IPS-NIHi7 (cell line): ENCODE results near the gene PTPRD.
"Not testable (repeated sequence)": the region's sequence is repeated elsewhere in the genome, so short reads cannot be mapped to it uniquely, and the experiment has no call there.

Experiments
- DNase-seq: peaks from one replicate; pipeline ENCODE4 v3.0.0; 2012; ENCODE audit warnings: mixed read lengths; ENCODE audit errors: extremely low spot score

The PTPRD gene

GRCh38 chr9:9499546-9499945 lies 1113.3 kb downstream of the PTPRD start:
- DNase-seq: no peak

DNA sequence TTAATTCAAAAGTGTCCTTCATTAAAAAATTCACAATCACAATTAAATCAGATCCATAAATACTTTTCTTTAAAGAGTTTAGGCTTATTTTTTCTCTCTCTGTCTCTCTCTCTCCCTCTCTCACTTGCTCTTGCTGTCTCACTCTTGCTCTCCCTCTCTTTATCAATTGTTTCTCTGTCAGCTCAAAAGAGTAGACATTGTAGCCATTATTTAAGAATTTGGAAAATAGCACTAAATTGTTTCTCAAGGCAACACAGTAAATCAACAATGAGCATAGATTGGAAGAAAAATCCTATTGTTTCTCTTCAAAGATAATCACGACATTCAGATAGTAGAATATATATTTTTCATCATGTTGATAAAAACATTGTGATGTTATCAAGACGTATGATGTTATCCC lies 1114.0 kb downstream of the PTPRD start:
- DNase-seq: no peak

DNA sequence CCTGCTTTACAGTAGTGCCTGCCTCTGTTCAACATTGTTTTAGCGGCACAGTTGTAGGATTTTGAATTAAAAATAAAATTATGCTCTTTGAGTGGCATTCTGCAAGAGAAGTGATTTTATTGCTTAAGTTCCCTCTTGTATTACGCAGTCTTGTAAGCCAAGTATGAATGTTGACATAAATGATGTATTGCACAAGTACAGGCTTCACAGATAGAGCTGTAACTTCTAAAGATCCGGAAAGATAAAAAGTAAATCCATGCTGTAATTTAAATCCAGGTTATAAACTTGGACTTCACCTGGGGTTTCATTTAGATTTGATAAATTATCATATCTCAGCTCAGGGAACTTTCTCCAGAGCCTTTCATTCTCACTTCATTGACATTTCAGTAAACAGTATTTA lies 1114.7 kb downstream of the PTPRD start:
- DNase-seq: no peak

- DNase-seq: no peak
These were observed 1118.5 kb downstream of the PTPRD start for GRCh38 chr9:9494336-9494735.

DNA sequence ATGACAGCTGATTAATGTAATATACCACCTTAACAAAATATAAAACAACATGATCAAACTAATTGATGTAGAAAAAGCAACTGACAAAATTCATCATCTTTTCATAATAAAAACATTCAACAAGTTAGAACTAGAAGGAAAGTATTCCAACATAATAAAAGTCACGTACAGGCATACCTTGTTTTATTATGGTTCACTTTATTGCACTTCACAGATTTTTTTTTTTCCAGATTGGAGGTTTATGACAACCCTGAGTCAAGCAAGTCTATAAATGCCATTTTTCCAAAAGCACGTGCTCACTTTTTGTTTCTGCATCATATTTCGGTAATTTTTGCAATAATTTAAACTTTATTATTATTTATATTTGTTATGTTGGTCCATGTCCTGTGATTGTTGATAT lies 1120.3 kb downstream of the PTPRD start:
- no peak for DNase-seq

- DNase-seq: no peak
These were observed 1123.6 kb downstream of the PTPRD start for GRCh38 chr9:9489183-9489582.

GRCh38 chr9:9483175-9483574 lies 1129.6 kb downstream of the PTPRD start:
- DNase-seq: no peak

DNA sequence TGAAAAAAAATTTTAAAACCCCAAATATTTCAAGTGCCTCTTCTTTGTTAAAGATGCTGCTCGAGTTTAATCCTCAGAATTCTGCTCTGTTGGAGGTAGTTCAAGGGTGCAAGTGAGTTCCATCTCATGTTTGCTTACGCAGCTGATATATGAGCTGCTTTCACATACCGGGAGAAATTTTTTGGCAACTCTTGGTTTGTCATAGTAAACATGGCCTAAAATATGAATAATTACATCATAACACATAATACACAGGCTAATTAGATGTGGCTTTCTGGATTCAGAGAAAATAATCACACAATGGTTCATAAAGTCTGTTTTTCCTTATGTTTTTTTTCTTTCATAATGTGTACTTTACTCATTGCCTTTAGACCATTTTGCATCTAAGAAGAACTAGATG lies 1134.1 kb downstream of the PTPRD start:
- no peak for DNase-seq

DNA sequence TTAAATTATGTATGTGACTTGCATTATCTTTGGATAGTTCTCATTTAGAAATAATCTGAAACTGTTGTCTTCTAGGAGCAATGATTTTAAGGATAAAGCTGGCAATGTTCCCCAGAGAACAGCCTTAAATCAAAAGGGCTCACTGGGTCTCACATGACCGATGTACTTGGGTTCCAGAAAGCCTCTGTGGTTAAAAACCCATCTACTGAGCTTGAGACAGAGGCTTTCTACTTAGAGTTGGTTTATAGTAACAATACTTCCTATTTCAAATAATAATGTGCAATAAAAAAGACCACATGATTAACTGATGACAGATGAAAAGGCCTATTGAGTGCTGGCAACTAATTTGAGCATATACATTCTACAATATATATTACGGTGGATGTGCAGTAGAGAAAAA lies 1143.5 kb downstream of the PTPRD start:
- no peak for DNase-seq

- DNase-seq: not testable (repeated sequence)
These were observed 1170.9 kb downstream of the PTPRD start for GRCh38 chr9:9441874-9442273.

DNA sequence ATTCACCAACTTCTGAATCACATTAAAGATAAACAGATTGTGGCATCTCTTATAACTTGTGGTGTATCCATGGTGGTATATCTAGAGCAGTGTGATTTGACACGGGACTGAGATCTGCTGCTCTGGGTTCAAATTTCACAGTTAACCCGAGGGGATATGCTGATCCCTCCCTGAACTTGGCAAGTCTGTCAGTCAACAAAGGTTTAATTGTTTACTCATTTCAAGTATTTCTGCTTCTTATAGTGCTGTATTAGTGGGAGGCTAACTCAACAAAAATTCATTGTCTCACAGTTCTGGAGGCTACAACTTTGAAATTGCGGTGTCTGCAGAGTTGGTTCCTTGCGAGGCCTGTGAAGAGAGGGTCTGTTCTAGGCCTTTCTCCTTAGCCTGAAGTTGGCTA lies 1175.2 kb downstream of the PTPRD start:
- no peak for DNase-seq

DNA sequence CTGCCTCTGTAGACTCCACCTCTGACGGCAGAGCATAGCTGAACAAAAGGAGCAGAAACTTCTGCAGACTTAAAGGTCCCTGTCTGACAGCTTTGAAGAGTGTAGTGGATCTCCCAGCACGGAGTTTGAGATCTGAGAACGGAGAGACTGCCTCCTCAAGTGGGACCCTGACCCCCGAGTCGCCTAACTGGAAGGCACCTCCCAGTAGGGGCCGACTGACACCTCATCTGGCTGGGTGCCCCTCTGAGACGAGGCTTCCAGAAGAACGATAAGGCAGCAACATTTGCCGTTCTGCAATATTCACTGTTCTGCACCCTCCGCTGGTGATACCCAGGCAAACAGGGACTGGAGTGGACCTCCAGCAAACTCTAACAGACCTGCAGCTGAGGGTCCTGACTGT lies 1186.3 kb downstream of the PTPRD start:
- not testable (repeated sequence) for DNase-seq

DNA sequence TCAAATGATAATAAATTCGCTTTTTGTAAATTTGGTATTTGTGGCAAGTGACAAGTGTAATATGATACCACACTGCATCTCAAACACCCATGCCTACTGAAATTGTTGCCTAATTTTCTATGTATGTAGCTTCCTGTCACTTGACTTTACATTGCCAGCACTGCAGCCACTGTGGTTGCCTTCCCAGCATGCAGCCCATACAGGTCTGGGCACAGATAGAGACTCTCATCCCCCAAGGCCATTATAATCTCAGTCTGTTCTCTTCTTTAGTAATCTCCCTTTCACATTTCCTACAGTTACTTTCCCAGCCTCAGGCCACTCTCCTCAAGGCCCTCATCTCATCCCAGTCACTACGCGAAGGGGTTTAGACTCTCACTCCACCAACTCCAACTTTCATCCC lies 1200.6 kb downstream of the PTPRD start:
- DNase-seq: peak; percentile 15

GRCh38 chr9:9410736-9411135 lies 1202.1 kb downstream of the PTPRD start:
- no peak for DNase-seq

- DNase-seq: no peak
These were observed 1212.8 kb downstream of the PTPRD start for GRCh38 chr9:9399982-9400381.

DNA sequence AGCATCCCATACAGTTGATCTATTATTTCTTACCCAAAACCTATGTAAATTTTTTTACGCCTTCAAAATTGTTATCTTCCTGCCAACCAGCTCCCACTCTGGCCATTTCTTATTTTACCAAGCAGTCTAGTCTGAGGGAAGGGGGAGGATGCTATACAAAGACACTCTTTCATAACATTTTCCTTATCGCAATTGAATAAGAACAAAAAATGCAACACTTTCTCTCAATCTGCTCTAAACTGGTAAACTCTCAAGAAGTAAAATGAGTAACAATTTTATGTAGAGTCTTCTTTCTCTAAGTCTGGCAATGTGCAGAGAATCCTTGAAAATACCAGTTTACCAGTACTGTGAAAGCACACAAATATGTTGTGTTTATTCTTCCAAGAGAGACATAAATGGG lies 1216.3 kb downstream of the PTPRD start:
- no peak for DNase-seq

GRCh38 chr9:9395539-9395938 lies 1217.3 kb downstream of the PTPRD start:
- DNase-seq: no peak

DNA sequence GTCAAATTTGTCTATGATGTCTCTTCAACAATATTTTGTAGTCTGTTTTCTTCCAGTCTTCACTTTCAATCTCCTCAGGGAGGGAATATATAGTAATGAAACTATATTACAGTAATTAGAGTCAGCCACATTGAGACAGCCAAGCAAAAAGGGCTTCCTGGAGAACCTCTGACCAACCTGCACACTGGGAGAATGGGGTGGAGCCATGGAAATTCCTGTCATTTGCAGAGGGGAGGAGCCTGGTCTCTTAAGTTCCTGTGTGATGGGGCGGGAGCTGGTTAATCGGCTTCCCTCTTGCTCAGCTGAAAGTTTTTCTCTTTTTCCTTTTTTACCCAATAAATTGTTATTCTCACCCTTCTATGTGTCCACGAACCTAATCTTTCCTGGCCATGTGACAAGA lies 1220.0 kb downstream of the PTPRD start:
- no peak for DNase-seq

DNA sequence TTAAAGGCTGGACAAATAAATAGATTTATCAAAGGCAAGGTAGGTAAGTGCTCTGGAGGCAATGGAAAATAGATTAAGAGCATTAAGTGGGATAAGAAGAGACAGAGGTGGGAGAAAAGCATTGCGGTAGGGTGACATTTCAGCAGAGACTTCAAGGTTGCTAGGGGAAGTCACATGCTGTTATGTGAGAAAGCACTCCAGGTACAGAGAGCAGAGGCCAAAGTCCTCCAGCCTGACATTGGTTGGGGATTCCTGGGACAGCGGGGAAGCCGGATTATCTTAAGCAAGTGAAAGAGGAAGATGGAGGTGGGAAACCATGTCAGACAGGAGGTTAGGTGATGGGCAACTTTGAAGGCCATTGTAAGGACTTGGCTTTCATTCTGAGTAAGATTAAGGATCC lies 1222.9 kb downstream of the PTPRD start:
- peak; percentile 11 for DNase-seq

DNA sequence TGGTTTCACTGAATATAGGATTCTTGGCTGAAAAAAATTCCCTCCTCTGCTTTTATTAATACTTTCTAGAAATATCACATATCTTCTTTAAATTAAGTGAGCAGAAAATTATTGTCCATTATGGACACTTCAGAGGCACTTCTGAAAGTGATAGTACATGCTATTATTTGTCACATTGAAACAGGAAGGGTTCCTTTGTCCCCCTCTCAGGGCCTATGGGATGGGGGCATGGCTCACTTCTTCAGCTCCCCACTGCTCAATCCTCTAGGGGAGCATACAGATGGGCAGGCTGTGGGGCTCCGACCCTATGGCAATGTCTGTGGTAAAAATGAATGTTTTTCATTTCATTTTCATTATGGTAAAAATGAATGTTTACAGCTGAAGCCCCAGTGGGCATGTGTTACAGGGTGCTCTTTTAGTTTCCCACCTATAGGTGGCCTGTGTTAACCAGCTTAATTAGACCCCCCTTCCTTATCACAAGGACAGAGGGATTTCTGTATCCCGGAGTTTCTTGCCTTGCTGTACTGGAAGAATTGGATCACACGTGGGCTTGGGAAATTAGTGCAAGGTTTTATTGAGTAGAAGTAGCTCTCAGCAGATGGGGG lies 1225.2 kb downstream of the PTPRD start:
- no peak for DNase-seq

DNA sequence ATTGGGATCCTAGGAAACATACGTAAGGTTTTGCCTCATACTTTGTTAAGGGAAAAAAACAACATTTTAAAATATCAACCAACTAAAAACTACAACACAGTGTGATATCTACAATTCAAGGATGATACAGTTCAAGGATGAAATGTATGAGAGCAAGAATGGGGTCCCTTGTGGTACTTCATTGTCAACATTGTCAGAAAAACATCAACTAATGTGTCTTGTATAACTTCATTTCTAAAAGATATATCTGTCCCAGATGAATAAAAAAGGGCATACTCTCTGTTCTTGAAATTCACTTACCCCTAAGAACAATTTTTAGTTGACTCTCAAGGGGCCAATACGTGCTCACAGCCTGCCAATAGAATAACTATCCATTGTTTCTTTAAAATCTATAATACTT lies 1250.5 kb downstream of the PTPRD start:
- DNase-seq: no peak

GRCh38 chr9:9352877-9353481 lies 1259.8 kb downstream of the PTPRD start:
- DNase-seq: peak; percentile 11

DNA sequence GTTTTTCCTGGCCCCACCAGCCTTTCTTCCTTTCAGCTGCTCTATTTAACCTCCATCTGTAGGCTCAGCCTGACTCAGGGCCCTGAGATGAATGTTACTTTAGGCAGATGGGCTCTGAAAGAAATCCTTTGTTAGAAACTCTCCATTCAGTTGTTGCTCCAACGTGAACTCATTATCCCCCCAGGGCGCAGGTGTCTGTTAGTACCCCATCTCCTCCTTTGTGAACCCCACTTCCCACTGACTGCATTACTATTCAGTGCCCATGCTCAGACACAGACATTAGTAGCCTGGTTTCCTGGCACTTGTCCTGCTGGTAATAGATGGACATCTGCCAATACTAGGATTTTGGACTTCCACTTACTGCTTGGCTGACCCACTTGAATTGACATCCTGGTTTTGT lies 1271.6 kb downstream of the PTPRD start:
- no peak for DNase-seq

- DNase-seq: peak; percentile 39
These were observed 1275.7 kb downstream of the PTPRD start for GRCh38 chr9:9337129-9337528.
